Measurements from ENCODE around the gene ETFBKMT.

ETFBKMT gene, protein sequence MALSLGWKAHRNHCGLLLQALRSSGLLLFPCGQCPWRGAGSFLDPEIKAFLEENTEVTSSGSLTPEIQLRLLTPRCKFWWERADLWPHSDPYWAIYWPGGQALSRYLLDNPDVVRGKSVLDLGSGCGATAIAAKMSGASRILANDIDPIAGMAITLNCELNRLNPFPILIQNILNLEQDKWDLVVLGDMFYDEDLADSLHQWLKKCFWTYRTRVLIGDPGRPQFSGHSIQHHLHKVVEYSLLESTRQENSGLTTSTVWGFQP

DNA sequence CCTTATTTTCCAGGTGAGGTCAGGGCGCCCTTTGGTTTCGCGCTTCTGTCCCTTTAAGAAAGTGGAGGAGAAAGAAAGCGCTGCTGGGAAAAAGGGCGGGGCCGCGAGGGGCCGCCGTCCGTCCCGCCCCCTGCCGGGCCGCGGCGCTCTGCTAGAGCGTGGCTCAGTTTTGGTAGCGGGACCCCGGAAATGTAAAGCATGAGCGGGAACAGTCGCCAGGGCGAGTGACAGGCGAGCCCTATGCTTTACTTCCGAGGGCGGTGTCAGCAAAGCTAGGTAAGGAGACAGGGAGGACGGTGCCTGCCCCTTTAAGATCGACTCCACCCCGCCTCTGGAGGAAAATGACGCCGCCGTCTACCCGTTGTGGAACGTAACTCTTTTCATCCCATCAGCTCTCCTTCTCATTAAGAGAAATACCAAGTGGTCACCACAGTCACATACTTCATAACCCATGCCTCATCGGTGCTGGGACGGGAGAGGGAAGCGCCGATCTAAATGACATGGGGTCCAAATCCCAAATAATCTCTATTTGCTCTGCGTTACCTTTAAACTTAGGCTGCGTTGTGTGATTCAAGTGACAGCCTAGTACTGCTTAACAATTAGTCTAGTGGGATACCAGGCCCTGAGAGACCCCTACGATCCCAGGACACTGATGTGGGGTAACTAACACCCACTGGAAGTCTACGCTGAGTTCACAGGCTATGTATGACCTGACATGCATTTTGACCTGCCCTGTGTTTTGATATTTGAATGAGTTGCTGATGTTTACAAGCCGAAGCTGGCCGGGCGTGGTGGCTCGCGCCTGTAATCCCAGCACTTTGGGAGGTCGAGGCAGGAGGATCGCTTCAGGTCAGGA is at the start of gene ETFBKMT:
Gene ETFBKMT, plus strand, starts transcription at position 602 of the 856 bp plus-strand sequence. CDS start 2,266 bp downstream, outside the sequence.
- DNase-seq (ENCODE audit: low read depth), result peak; percentile 90

- no peak for DNase-seq (ENCODE audit: low read depth)
Measured at GRCh38 chr12:31612819-31613218, 46.7 kb upstream of the ETFBKMT start.

DNA sequence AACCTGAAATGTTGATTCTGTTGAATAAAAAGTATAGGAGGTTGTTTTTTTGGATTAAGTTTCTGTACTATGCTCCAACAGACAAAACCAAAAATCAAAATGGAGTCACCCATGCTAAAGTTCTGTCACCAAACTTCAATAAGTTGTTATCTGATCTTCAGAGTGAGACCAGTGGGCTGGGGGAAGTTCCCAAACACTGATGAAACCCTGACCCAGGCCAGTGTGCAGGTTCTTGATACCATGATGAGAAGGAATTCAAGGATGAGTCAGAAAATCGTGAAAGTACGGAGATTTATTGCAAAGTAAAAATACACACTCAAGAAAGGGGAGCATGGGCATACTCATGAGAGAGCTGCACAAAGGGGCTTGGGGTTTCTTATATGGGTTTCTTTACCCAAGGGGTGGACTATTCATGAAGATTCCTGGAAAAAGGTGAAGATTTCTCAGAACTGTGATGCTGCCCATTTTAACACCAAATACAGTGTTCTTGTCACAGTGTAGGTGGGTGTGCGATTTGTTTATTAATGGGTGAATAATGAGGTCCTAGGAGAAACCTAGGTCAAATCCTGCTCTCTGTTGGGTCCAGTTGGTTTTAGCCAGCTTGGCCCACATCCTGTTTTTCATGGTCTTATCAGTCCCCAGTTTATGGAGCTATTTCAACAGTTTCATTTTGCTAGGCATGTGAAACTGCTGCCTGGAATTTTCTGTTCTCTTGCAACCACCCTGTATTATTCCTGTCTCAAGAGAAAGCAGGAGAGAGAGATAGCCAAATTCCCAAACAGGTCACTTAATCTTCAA is 41.1 kb upstream of the ETFBKMT start:
- no peak for DNase-seq (ENCODE audit: low read depth)

GRCh38 chr12:31620311-31620710 is 39.2 kb upstream of the ETFBKMT start:
- DNase-seq (ENCODE audit: low read depth), result no peak

DNA sequence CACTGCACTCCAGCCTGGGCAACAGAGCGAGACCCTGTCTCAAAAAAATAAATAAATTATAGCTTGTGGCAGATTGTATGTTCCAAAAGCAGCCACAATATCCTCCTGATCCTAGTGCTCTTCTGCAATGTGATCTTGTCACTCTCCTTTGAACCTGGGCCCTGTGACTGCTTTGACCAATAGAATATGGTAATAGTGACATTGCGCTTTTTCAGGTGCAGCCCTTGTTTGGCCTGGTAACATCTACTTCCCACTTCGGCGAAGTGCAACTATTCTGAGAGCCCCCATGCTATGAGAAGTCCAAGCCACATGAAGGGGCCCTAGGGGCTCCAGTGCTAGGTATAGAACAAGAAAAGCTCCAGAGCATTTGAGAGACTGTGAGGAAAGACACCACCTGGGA is 37.5 kb upstream of the ETFBKMT start:
- DNase-seq (ENCODE audit: low read depth), result no peak

DNA sequence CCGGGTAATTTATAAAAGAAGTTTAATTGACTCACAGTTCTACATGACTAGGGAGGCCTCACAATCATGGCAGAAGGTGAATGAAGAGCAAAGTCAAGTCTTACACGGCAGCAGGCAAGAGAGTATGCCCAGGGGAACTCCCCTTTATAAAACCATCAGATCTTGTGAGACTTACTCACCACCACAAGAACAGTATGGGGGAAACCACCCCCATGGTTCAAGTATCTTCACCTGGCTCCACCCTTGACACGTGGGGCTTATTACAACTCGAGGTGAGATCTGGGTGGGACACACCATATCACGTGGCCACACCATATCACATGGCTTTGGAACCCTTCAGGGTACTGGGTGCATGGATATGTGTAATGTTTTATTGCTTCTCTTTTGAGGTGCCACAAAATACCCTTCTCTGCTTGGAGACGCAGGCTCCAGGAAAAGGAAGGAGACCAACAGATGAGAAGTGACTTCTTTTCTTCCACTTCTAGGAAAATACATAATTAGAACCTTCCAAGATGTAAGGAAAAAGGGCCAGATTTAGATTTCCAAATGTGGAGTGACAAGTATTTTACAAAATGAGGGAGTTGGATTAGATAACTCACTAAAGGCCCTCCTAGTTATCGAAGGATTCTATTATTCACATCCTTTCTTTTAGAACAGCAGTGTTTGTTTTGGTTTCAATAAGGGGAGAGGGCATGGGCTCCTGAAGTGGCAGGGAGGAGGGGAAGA is 33.1 kb upstream of the ETFBKMT start:
- no peak for DNase-seq (ENCODE audit: low read depth)

DNA sequence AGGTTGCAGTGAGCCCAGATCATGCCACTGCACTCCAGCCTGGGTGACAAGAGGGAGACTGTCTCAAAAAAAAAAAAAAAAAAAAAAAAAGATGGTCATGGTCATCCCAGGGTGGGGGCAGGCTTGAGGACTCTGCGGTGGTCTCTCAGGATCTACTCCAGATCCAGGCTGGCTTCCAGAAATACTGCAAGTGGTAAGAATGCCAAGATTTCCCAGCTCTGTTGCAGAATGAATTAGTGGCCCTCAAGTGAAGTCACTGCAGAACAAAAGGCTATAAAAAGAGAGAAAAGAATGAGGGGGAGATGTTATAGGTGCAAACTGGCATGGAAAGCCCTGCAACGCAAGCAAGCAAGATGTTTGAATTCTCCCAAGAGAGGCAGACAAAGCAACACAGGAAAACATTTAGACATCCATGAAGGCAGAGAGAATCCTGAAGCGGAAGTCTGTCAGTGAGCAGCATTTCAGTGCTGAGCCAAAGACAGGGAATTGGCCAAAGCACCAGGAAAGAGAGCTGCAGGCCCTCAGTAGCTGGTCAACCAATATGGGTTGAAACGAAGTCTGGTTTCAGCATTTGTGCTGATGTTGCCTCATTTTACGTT is 31.9 kb upstream of the ETFBKMT start:
- no peak for DNase-seq (ENCODE audit: low read depth)

DNA sequence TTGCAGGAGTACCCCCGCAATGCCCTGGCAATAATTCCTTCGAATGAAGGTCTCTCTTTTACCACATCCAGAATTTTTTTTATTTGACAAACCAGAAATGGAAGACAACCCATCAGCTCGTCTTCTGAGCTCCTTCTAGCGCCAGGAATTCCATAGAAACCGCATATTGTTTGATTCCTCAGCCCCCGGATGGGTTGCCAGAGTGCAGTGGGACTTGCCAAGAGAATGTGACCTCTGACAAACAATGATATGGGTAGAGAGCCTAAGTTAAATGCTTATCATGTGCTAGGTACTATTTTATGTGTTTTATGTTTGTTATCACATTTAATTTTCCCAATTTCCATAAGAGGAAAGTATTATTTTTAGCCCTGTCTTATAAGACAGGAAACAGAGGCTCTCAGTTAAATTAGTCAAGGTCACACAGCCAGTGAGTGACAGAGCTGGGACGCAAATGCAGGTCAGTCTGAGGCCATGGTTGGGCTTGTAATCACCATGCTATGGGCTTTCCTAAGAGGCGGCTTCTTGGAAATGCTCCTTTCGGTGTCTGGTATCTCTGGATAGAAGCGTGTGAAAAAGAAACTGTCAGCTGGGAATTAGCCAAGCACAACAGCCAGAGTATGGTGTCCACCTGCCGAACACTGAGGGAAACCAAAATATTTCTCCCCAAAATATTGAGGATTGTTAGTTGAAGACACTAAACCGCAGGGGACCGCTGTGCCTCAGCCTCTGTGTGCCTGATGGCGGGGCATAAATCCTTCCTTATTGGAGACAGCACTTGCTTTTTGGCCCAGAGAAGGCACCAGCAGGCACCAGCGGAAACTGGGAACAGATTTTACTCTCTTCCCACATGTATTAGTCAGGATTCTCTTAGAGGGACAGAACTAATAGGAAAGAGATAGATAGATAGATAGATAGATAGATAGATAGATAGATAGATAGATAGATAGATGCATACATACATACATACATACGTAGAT is 29.4 kb upstream of the ETFBKMT start:
- DNase-seq (ENCODE audit: low read depth), result no peak

GRCh38 chr12:31631023-31631724 is 28.3 kb upstream of the ETFBKMT start:
- no peak for DNase-seq (ENCODE audit: low read depth)

GRCh38 chr12:31631809-31632208 is 27.7 kb upstream of the ETFBKMT start:
- DNase-seq (ENCODE audit: low read depth), result no peak

GRCh38 chr12:31633464-31633863 is 26.0 kb upstream of the ETFBKMT start:
- no peak for DNase-seq (ENCODE audit: low read depth)

DNA sequence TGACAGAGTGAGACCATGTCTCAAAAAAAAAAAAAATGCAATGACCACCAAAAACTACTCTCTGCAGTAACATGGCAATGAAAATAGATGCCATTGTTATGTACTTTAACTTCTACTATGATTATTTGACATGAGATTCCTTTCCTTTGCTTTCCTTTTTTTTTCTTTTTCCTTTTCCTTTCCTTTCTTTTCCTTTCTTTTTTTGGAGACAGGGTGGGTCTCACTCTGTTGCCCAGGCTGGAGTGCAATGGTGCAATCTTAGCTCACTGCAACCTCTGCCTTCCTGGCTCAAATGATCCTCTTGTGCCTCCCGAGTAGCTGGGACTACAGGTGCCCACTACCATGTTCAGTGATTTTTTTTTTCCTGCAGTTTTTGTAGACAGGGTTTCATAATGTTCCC is 24.9 kb upstream of the ETFBKMT start:
- no peak for DNase-seq (ENCODE audit: low read depth)

- no peak for DNase-seq (ENCODE audit: low read depth)
Measured at GRCh38 chr12:31641509-31642090, 17.9 kb upstream of the ETFBKMT start.

DNA sequence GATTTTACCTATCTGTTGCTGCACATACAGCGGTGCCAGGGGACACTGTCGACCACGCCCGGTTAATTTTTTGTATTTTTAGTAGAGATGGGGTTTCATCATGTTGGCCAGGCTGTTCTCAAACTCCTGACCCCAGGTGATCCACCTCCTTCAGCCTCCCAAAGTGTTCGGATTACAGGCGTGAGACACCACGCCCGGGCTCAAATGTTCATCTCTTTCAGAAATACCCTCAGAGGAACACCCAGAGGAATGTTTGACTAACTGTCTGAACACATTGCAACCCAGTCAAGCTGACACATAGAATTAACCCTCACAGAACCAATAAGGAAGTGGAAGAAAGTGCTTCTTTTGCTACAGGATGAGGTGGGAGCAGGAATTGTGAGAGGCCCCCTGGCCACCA is 15.0 kb upstream of the ETFBKMT start:
- no peak for DNase-seq (ENCODE audit: low read depth)

GRCh38 chr12:31645924-31646323 is 13.6 kb upstream of the ETFBKMT start:
- DNase-seq (ENCODE audit: low read depth), result no peak

DNA sequence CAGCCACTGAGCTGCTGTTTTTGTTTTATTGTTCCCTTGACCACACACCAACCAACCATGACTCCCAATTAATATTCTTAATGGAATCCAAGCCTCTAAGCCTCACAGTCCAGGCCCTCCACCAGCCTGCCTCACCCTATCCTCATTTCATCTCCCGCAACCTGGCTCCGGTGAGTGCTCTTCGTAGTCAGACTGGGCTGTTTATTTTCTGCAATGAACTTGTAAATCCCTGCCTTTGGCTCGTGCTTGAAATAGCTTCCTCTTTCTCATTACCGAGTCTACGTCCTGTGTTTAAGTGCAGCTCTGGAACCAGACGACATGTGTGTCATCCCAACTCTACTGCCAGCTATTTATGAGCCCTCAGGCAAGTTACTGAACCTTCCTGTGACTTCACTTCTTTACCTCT is 12.4 kb upstream of the ETFBKMT start:
- DNase-seq (ENCODE audit: low read depth), result no peak

GRCh38 chr12:31650918-31651317 is 8.6 kb upstream of the ETFBKMT start:
- no peak for DNase-seq (ENCODE audit: low read depth)

DNA sequence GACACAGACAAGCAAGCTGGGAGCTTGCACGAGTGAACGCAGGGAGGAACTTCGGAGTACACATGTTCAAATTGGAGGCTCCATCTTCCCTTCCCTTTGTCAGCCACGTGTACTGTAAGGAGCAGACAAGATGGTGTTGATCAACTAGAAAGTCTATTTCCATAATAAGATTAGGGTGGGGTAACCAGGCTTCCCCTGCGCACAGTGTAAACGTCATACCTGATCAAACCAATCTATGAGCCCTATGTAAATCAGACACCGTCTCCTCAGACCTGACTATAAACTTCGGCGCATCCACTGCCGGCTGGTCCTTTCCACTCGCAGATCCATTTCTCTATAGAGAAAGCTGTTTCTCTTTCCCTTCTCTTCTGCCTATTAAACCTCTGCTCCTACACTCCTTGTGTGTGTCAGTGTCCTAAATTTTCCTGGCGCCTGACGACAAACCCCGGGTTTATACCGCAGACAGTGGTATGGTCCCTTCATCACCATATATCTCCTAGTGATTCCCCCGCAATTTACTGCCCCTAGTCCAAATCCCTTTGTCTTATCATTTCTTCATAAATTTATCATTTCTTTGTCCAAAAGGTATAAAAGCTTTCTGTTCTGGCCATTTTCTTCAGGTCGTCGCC is 7.5 kb upstream of the ETFBKMT start:
- DNase-seq (ENCODE audit: low read depth), result no peak

DNA sequence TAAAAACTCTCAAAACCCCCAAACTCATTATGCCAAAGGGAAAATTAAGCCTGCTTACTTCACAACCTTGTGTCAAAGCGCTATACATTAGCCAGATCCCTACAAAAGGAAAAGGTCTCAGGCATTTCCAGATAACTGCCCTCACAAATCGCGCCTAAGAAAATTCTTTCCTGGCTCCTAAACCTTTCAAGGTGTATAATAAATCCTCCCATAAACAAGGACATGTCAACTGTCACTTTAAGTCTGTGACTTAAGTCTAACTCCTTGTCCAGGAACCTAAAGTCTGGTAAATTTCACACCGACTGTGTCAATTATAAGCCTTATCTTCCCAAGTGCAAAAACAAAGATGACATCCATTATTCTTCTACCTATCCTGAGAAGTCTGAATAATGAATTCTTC is 4.3 kb upstream of the ETFBKMT start:
- DNase-seq (ENCODE audit: low read depth), result no peak

Measured in activated T-cell treated with anti-CD3 and anti-CD28 coated beads for 24 hours (primary cell).